HEK293T (cell line): ENCODE results near the gene LTB4R.
"Not testable (repeated sequence)": the region's sequence is repeated elsewhere in the genome, so short reads cannot be mapped to it uniquely, and the experiment has no call there.

Source experiments
- CTCF ChIA-PET: fragments of 350-600 bp; formaldehyde crosslinking; extraction: SDS; loops from one replicate; lab custom pipeline; 2021; ENCODE audit warnings: antibody characterized with exemption, inconsistent platforms; lab: Yijun Ruan, JAX
- POLR2A ChIA-PET: fragments of 350-600 bp; formaldehyde crosslinking; extraction: SDS; loops from one replicate; lab custom pipeline; 2020; ENCODE audit warnings: antibody characterized with exemption, inconsistent platforms; lab: Yijun Ruan, JAX
- DNase-seq: peaks from one replicate; pipeline ENCODE4 v3.0.0; 2012; ENCODE audit warnings: mixed read lengths; ENCODE audit errors: extremely low spot score
- ARNT ChIP-seq: fragments of 450-650 bp; IDR thresholded peaks from 2 replicates; pipeline ENCODE4 v1.6.1; 2017; ENCODE audit warnings: mild to moderate bottlenecking
- BHLHE40 ChIP-seq: fragments of 450-650 bp; IDR thresholded peaks from 2 replicates; pipeline ENCODE4 v1.6.1; 2016; ENCODE audit warnings: mild to moderate bottlenecking, moderate library complexity, borderline replicate concordance
- CTBP1 ChIP-seq: fragments of 450-650 bp; IDR thresholded peaks from 2 replicates; pipeline ENCODE4 v1.6.1; 2016; ENCODE audit warnings: borderline replicate concordance
- ELF4 ChIP-seq: fragments of 450-650 bp; IDR thresholded peaks from 2 replicates; pipeline ENCODE4 v1.6.1; 2017; ENCODE audit warnings: antibody characterized with exemption
- FOXA1 ChIP-seq: fragments of 450-650 bp; IDR thresholded peaks from 2 replicates; pipeline ENCODE4 v1.6.1; 2016; ENCODE audit warnings: mild to moderate bottlenecking
- FOXK2 ChIP-seq: fragments of 450-650 bp; IDR thresholded peaks from 2 replicates; pipeline ENCODE4 v1.6.1; 2016; ENCODE audit warnings: mild to moderate bottlenecking
- FOXM1 ChIP-seq: fragments of 450-650 bp; IDR thresholded peaks from 2 replicates; pipeline ENCODE4 v1.6.1; 2017; ENCODE audit warnings: mild to moderate bottlenecking, borderline replicate concordance
- HDGF ChIP-seq: fragments of 450-650 bp; IDR thresholded peaks from 2 replicates; pipeline ENCODE4 v1.6.1; 2017; ENCODE audit warnings: antibody characterized with exemption, borderline replicate concordance
- L3MBTL2 ChIP-seq: fragments of 450-650 bp; conservative IDR thresholded peaks from 2 replicates; pipeline ENCODE4 v1.6.1; 2016; ENCODE audit warnings: mild to moderate bottlenecking
- LEF1 ChIP-seq: fragments of 450-650 bp; IDR thresholded peaks from 2 replicates; pipeline ENCODE4 v1.6.1; 2017; ENCODE audit warnings: mild to moderate bottlenecking, borderline replicate concordance
- NFRKB ChIP-seq: fragments of 450-650 bp; IDR thresholded peaks from 2 replicates; pipeline ENCODE4 v1.6.1; 2016; ENCODE audit warnings: mild to moderate bottlenecking, moderate library complexity
- PKNOX1 ChIP-seq: fragments of 450-650 bp; IDR thresholded peaks from 2 replicates; pipeline ENCODE4 v1.6.1; 2016
- SP1 ChIP-seq: fragments of 450-650 bp; IDR thresholded peaks from 2 replicates; pipeline ENCODE4 v1.6.1; 2017
- SUZ12 ChIP-seq: fragments of 450-650 bp; IDR thresholded peaks from 2 replicates; pipeline ENCODE4 v1.6.1; 2016; ENCODE audit warnings: mild to moderate bottlenecking
- TARDBP ChIP-seq: fragments of 450-650 bp; IDR thresholded peaks from 2 replicates; pipeline ENCODE4 v1.6.1; 2016
- ZNF384 ChIP-seq: fragments of 450-650 bp; IDR thresholded peaks from 2 replicates; pipeline ENCODE4 v1.6.1; 2016

LTB4R gene

DNA sequence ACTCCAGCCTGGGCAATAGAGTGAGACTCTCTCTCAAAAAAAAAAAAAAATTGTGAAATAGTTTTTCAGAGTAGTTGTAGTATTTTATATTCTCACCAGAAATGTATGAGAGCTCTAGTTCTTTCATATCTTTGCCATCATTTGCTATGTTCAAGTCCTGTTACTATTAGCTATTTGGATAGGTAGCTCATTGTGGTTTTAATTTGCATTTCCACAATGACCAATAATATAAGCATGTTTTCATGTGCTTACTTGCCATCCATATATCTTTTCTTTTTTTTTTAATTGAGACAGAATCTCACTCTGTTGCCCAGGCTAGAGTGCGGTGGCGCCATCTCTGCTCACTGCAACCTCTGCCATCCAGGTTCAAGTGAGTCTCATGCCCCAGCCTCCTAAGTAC, 36.9 kb downstream of the LTB4R start:
- ChIA-PET CTCF (interaction anchor here (0.7 to 3.7 kb wide), 3 partner anchors 38 to 268 kb away, joined by 3 to 17 read pairs (median 6); no protein-coding TSS in a partner anchor), POLR2A (no interaction called here)
- TF ChIP-seq LEF1 (no peak), FOXK2 (no peak), TARDBP (no peak), HDGF (no peak), SUZ12 (no peak), L3MBTL2 (no peak), ARNT (no peak), NFRKB (no peak), PKNOX1 (no peak), BHLHE40 (no peak), FOXM1 (no peak), SP1 (no peak), ZNF384 (no peak), FOXA1 (no peak), ELF4 (no peak), CTBP1 (no peak)
- no peak for DNase-seq

- TF ChIP-seq PKNOX1: no peak
- TF ChIP-seq FOXM1: no peak
- no peak for TF ChIP-seq ARNT
- TF ChIP-seq NFRKB: no peak
- TF ChIP-seq ELF4: no peak
- TF ChIP-seq FOXK2: no peak
- TF ChIP-seq SP1: no peak
- no peak for TF ChIP-seq LEF1
- no peak for TF ChIP-seq SUZ12
- no peak for TF ChIP-seq BHLHE40
- TF ChIP-seq CTBP1: no peak
- TF ChIP-seq FOXA1: no peak
- ChIA-PET POLR2A (interaction anchor here (0.7 kb wide), 1 partner anchor 234 kb away, joined by 3 read pairs; no protein-coding TSS in a partner anchor), CTCF (interaction anchor here (1.5 kb wide), 1 partner anchor 16 kb away, joined by 4 read pairs; no protein-coding TSS in a partner anchor)
- DNase-seq: no peak
Measured at GRCh38 chr14:24349742-24350141, 38.4 kb downstream of the LTB4R start.

DNA sequence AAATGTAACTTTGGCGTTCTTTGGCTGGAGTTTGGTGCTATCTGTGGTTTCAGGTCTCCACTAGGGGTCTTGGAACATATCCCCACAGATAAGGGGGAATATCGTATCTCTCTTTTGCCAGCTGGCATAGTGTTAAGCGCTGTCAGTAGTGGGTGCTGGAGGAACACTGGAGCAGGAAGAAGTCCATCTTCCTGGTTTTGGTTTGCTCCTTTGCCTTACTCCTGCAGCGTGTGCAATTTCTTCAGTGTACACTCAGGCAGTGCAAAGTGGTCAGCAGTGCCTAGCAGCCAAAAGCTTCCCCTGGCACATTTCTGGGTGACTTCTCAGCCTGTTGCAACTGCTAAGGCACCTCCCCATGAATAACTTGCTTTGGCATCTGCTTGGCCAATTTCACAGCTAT, 40.2 kb downstream of the LTB4R start:
- POLR2A ChIA-PET: interaction anchor here (0.8 to 2.2 kb wide), 3 partner anchors 11 to 91 kb away, joined by 3 to 13 read pairs (median 7); partner anchors contain the start of genes CBLN3, KHNYN, RIPK3 and SDR39U1
- DNase-seq: no peak
- TF ChIP-seq PKNOX1 (no peak), ARNT (no peak), CTBP1 (no peak), BHLHE40 (no peak), SUZ12 (no peak)
- CTCF ChIA-PET: interaction anchor here (0.7 to 2.0 kb wide), 6 partner anchors 11 to 80 kb away, joined by 3 to 13 read pairs (median 6); no protein-coding TSS in a partner anchor

- no peak for DNase-seq
- TF ChIP-seq LEF1 (no peak), CTBP1 (no peak), ZNF384 (no peak), BHLHE40 (no peak), ELF4 (no peak), NFRKB (no peak), HDGF (no peak), SUZ12 (no peak), TARDBP (no peak), ARNT (no peak), PKNOX1 (no peak), FOXA1 (no peak), SP1 (no peak), FOXK2 (no peak), FOXM1 (no peak)
- ChIA-PET CTCF (no interaction called here), POLR2A (no interaction called here)
Measured at GRCh38 chr14:24353559-24354481, 42.5 kb downstream of the LTB4R start.

DNA sequence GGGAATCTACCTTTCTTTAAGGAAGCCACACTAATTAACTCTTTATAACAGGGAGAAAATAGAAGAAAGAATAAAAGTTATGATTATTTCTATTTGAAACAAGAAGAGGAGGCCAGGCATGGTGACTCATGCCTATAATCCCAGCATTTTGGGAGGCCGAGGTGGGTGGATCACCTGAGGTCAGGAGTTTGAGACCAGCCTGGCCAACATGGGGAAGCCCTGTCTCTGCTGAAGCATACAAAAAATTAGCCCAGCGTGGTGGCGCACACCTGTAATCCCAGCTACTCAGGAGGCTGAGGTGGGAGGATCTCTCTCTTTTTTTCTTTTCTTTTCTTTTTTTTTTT, 43.2 kb downstream of the LTB4R start:
- CTCF ChIA-PET: not testable (repeated sequence)

DNA sequence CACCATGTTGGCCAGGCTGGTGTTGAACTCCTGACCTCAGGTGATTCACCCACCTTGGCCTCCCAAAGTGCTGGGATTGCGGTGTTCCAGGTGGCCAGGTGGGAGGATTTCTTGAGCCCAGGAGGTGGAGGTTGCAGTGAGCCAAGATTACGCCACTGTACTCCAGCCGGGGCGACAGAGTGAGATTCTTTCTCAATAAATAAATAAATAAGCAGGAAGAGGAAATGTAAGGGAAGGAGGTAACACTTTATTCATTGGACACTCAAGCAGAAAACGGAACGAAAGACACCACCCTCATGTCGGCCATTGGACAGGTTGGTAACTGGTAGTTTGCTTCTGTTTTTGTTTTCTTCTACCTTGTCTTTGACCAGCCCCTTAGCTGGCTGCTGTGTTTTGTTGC, 43.7 kb downstream of the LTB4R start:
- ChIA-PET CTCF (no interaction called here), POLR2A (no interaction called here)
- no peak for DNase-seq
- TF ChIP-seq FOXM1 (no peak), FOXA1 (no peak), PKNOX1 (no peak), BHLHE40 (no peak), SUZ12 (no peak), NFRKB (no peak), TARDBP (no peak), LEF1 (no peak), HDGF (no peak), ELF4 (no peak), L3MBTL2 (no peak), SP1 (no peak), ZNF384 (no peak), ARNT (no peak), CTBP1 (no peak), FOXK2 (no peak)

More for the DNA sequence above, 43.2 kb downstream of the LTB4R start:
- DNase-seq, POLR2A ChIA-PET: not testable (repeated sequence)
